GM12875 (cell line): ENCODE measurements around the gene GRAMD2A.

Source experiments
- H3K4me3 ChIP-seq: one replicate; pipeline ENCODE4 v1.5.1; 2011; ENCODE audit warnings: low read depth, low read length, control low read depth
- TF ChIP-seq, protein P1 (sequence below): IDR thresholded peaks from 2 replicates; pipeline ENCODE4 v1.5.1; 2011; ENCODE audit warnings: low read depth, mild to moderate bottlenecking, control low read depth, inconsistent platforms, low read length, moderate library complexity, borderline replicate concordance; ENCODE audit not compliant: insufficient read depth

The GRAMD2A gene

DNA sequence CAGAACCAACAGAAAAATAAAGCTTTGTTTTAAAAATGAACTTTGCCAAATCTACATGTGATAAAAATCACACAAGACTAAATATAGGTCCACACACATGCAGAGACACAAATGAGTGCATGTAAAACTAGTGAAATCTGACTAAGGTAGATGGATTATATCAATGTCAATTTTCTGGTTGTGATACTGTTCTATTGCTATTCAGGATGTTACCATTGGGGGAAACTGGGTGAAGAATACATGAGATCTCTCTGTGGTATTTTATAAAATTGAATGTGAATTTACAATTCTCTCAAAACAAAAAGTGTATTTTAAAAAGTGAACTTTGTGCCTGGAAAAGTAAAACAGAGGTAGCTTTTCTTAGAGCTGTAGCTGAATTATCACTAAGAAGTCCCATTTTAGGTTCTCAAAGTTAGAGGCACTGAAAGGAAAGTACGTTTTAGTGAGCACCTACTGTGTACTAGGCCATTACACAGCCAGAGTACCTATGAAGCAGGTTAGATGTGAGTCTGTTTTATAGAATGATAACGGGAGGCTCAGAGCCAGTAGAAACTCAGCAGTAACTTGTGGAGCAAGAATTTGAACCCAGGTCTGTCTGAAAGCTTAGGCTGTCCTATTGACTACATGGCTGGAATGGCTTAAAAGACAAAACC is 8.2 kb downstream of the GRAMD2A start:
- TF ChIP-seq, protein P1, sequence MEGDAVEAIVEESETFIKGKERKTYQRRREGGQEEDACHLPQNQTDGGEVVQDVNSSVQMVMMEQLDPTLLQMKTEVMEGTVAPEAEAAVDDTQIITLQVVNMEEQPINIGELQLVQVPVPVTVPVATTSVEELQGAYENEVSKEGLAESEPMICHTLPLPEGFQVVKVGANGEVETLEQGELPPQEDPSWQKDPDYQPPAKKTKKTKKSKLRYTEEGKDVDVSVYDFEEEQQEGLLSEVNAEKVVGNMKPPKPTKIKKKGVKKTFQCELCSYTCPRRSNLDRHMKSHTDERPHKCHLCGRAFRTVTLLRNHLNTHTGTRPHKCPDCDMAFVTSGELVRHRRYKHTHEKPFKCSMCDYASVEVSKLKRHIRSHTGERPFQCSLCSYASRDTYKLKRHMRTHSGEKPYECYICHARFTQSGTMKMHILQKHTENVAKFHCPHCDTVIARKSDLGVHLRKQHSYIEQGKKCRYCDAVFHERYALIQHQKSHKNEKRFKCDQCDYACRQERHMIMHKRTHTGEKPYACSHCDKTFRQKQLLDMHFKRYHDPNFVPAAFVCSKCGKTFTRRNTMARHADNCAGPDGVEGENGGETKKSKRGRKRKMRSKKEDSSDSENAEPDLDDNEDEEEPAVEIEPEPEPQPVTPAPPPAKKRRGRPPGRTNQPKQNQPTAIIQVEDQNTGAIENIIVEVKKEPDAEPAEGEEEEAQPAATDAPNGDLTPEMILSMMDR, result no peak

DNA sequence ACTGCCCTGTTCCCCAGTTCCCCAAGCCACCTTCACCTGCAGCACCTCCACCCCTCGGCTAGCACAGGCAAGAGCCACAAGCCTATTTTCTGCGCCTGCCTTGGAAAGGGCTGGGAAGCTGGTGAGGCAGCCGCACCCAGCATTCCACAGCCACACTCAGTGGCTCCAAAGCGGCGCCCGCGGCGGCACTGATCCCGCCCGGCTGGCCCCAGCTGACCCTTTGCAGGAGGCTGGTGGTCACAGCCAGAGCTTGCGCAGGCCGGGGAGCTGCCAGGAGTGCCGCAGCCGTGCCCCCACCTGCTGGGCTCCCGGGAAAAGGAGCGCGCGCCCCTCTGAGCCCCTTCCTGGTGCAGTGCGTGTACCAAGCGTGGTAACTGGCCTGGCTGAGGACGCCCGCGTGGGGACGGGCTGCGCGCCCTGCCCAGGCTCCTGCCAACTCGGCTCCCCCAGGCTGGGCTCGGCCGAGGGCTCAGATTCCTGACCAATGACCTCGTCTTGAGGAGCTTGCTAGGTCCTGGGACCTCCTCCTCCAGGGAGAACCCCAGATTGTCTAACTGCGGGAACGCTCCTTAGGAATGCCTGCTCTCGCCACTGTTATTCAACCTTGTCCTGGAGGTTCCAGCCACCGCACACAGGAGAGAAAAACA is 13.3 kb downstream of the GRAMD2A start:
- H3K4me3 ChIP-seq, result no peak overlapping the region
- TF ChIP-seq, protein P1, result no peak

More for the DNA sequence above, 8.2 kb downstream of the GRAMD2A start:
- no peak overlapping the region for H3K4me3 ChIP-seq

GRCh38 chr15:72183781-72184164 is 13.8 kb downstream of the GRAMD2A start:
- H3K4me3 ChIP-seq, result no peak overlapping the region
- TF ChIP-seq, protein P1, result no peak

- TF ChIP-seq, protein P1, result no peak
- H3K4me3 ChIP-seq, result no peak overlapping the region
Observed at GRCh38 chr15:72182673-72183072, 14.9 kb downstream of the GRAMD2A start.

GRCh38 chr15:72182244-72182643 is 15.3 kb downstream of the GRAMD2A start:
- TF ChIP-seq, protein P1, result no peak
- no peak overlapping the region for H3K4me3 ChIP-seq

GRCh38 chr15:72180761-72181324 is 16.7 kb downstream of the GRAMD2A start:
- no peak overlapping the region for H3K4me3 ChIP-seq
- TF ChIP-seq, protein P1, result no peak

- TF ChIP-seq, protein P1, result no peak
- no peak overlapping the region for H3K4me3 ChIP-seq
Observed at GRCh38 chr15:72179950-72180581, 17.5 kb downstream of the GRAMD2A start.
